SU-DHL-6 (cell line): ENCODE data around the gene PLXNB1.

Experiments
- CTCF ChIP-seq: fragments of 200-600 bp; sonication (generic); IDR thresholded peaks from one replicate; pipeline ENCODE4 v1.5.1; 2017; ENCODE audit warnings: antibody characterized with exemption, mild to moderate bottlenecking, low read length, moderate library complexity; ENCODE audit not compliant: insufficient read depth, poor library complexity, severe bottlenecking
- EZH2phosphoT487 ChIP-seq: fragments of 200-600 bp; sonication (generic), shearing (Covaris generic); conservative IDR thresholded peaks from 2 replicates; pipeline ENCODE4 v1.6.1; 2018; ENCODE audit warnings: mild to moderate bottlenecking, antibody characterized with exemption, low read length, moderate library complexity, mixed read lengths

GRCh38 chr3:48412375-48413001, 17.4 kb downstream of the PLXNB1 start:
- TF ChIP-seq CTCF (no peak), EZH2phosphoT487 (no peak)
